ENCODE results near the gene CAMTA2. TPM values are rescaled to one million over a fixed set of nuclear protein-coding genes. Genes with fewer than 3 reads are reported as not detected.
"Not testable (repeated sequence)": the region's sequence is repeated elsewhere in the genome, so short reads cannot be mapped to it uniquely, and the experiment has no call there.

The CAMTA2 gene, protein sequence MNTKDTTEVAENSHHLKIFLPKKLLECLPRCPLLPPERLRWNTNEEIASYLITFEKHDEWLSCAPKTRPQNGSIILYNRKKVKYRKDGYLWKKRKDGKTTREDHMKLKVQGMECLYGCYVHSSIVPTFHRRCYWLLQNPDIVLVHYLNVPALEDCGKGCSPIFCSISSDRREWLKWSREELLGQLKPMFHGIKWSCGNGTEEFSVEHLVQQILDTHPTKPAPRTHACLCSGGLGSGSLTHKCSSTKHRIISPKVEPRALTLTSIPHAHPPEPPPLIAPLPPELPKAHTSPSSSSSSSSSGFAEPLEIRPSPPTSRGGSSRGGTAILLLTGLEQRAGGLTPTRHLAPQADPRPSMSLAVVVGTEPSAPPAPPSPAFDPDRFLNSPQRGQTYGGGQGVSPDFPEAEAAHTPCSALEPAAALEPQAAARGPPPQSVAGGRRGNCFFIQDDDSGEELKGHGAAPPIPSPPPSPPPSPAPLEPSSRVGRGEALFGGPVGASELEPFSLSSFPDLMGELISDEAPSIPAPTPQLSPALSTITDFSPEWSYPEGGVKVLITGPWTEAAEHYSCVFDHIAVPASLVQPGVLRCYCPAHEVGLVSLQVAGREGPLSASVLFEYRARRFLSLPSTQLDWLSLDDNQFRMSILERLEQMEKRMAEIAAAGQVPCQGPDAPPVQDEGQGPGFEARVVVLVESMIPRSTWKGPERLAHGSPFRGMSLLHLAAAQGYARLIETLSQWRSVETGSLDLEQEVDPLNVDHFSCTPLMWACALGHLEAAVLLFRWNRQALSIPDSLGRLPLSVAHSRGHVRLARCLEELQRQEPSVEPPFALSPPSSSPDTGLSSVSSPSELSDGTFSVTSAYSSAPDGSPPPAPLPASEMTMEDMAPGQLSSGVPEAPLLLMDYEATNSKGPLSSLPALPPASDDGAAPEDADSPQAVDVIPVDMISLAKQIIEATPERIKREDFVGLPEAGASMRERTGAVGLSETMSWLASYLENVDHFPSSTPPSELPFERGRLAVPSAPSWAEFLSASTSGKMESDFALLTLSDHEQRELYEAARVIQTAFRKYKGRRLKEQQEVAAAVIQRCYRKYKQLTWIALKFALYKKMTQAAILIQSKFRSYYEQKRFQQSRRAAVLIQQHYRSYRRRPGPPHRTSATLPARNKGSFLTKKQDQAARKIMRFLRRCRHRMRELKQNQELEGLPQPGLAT
- total RNA-seq: 10 to 100 TPM; 58.2 to 62.7 TPM

DNA sequence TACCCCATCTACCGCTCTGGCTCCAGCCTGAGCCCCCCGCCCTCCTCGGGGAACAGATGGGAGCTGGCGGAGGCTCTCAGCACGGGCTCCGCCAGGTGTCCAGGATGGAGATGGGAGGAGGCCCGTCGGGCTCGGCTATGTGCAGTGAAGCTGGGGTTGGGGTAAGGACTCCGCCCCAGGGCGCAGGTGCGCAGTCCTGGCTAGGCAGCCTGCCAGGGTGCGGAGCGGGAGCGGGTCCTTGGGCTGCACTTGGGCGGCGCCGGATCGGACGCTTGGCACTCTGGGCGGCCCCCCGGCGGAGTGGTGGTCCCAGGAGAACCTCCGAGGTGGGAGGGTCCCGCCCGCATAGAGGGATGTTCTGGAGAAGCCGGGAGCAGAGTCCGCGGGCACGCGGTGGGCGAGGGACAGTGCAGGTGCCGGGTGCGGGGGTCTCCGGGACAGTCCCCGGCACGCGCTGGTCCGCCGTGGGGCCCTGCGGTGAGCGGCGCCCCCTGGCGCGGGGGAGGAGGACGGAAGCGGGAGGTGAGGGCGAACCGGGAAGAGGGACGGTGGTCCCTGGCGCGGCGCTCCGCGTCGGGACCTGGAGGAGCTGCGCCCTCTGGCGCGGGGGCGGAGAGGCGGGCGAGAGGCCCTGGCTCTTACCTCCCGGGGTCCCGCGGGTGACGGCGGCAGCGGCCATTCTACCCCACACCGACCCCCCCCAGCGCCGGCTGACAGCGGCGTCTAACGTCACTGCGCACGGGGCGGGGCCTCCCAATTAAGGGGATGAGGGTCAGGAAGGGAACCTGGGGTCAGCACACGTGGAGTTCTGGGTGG, at the start of gene CAMTA2:
TSS of gene CAMTA2 (minus strand) at position 725 of the 816 bp plus-strand sequence. CDS start 1,453 bp downstream, outside the sequence.
- ChIA-PET CTCF (interaction anchor here (0.9 to 2.1 kb wide), 10 partner anchors 10 to 78 kb away, joined by 3 to 9 read pairs (median 5); partner anchors contain the start of genes INCA1, RNF167, SLC25A11 and SPAG7), POLR2A (interaction anchor here (0.6 kb wide), 2 partner anchors 90 to 851 kb away, joined by 3 read pairs; no protein-coding TSS in a partner anchor)
- peak within 1 kb of the TSS; percentile 90 for H3K4me3 Mint-ChIP-seq
- peak within 1 kb of the TSS; percentile 95 for H3K27ac Mint-ChIP-seq
- H3K36me3 Mint-ChIP-seq (ENCODE audit: low read depth): peaks cover 19% of the 10 kb centered on the region
- H3K27me3 Mint-ChIP-seq: no peaks in the 10 kb centered on the region
- H3K4me1 Mint-ChIP-seq: peaks cover 45% of the 10 kb centered on the region
- DNase-seq: peak; percentile 89
- no peaks in the 10 kb centered on the region for H3K9me3 Mint-ChIP-seq

- Mint-ChIP-seq H3K27ac (no peak within 1 kb of the TSS), H3K4me1 (peaks cover 35% of the 10 kb centered on the region), H3K27me3 (no peaks in the 10 kb centered on the region), H3K36me3 (ENCODE audit: low read depth) (peaks cover 6% of the 10 kb centered on the region), H3K9me3 (peaks cover under 1% of the 10 kb centered on the region), H3K4me3 (no peak within 1 kb of the TSS)
- CTCF ChIA-PET: interaction anchor here (1.0 to 2.2 kb wide), 6 partner anchors 10 to 29 kb away, joined by 3 to 11 read pairs (median 6); no protein-coding TSS in a partner anchor
- no peak for DNase-seq
- POLR2A ChIA-PET: no interaction called here
Observed at GRCh38 chr17:5035315-5035714, 47.8 kb upstream of the CAMTA2 start, which contains the start of gene SLC52A1. TSS of gene SLC52A1 (minus strand) at chr17:5035426. CDS start at chr17:5034606, 820 bp downstream.

GRCh38 chr17:5034651-5035050, 47.2 kb upstream of the CAMTA2 start:
- CTCF ChIA-PET: interaction anchor here (0.6 to 2.2 kb wide), 6 partner anchors 11 to 70 kb away, joined by 3 to 10 read pairs (median 4); no protein-coding TSS in a partner anchor
- Mint-ChIP-seq H3K4me3 (no peak overlapping the region), H3K36me3 (ENCODE audit: low read depth) (peaks cover 5% of the 10 kb centered on the region), H3K27ac (no peak overlapping the region), H3K27me3 (no peaks in the 10 kb centered on the region), H3K4me1 (peaks cover 34% of the 10 kb centered on the region), H3K9me3 (no peaks in the 10 kb centered on the region)
- POLR2A ChIA-PET: no interaction called here
- no peak for DNase-seq

GRCh38 chr17:5034063-5034462, 46.6 kb upstream of the CAMTA2 start:
- CTCF ChIA-PET: interaction anchor here (1.4 kb wide), 1 partner anchor 11 kb away, joined by 7 read pairs; no protein-coding TSS in a partner anchor

GRCh38 chr17:5033352-5034015, 46.0 kb upstream of the CAMTA2 start:
- ChIA-PET CTCF (interaction anchor here (0.6 to 1.4 kb wide), 2 partner anchors 9 to 12 kb away, joined by 3 to 7 read pairs; no protein-coding TSS in a partner anchor), POLR2A (no interaction called here)
- peaks cover 33% of the 10 kb centered on the region for H3K4me1 Mint-ChIP-seq
- DNase-seq: no peak
- peaks cover 4% of the 10 kb centered on the region for H3K36me3 Mint-ChIP-seq (ENCODE audit: low read depth)
- H3K4me3 Mint-ChIP-seq: no peak overlapping the region
- no peaks in the 10 kb centered on the region for H3K9me3 Mint-ChIP-seq
- H3K27me3 Mint-ChIP-seq: no peaks in the 10 kb centered on the region
- no peak overlapping the region for H3K27ac Mint-ChIP-seq

More at GRCh38 chr17:5034063-5034462, 46.6 kb upstream of the CAMTA2 start:
- peaks cover 4% of the 10 kb centered on the region for H3K36me3 Mint-ChIP-seq (ENCODE audit: low read depth)
- H3K27ac Mint-ChIP-seq: no peak overlapping the region
- H3K4me3 Mint-ChIP-seq: no peak overlapping the region
- H3K9me3 Mint-ChIP-seq: no peaks in the 10 kb centered on the region
- POLR2A ChIA-PET: no interaction called here
- DNase-seq: no peak
- H3K4me1 Mint-ChIP-seq: peaks cover 33% of the 10 kb centered on the region
- no peaks in the 10 kb centered on the region for H3K27me3 Mint-ChIP-seq

- peaks cover 33% of the 10 kb centered on the region for H3K4me1 Mint-ChIP-seq
- no peaks in the 10 kb centered on the region for H3K27me3 Mint-ChIP-seq
- H3K4me3 Mint-ChIP-seq: no peak overlapping the region
- no peaks in the 10 kb centered on the region for H3K9me3 Mint-ChIP-seq
- POLR2A ChIA-PET: no interaction called here
- CTCF ChIA-PET: interaction anchor here (0.6 to 1.2 kb wide), 2 partner anchors 10 to 123 kb away, joined by 3 read pairs; no protein-coding TSS in a partner anchor
- peaks cover 4% of the 10 kb centered on the region for H3K36me3 Mint-ChIP-seq (ENCODE audit: low read depth)
- H3K27ac Mint-ChIP-seq: no peak overlapping the region
- DNase-seq: no peak
Observed at GRCh38 chr17:5032865-5033264, 45.4 kb upstream of the CAMTA2 start.

DNA sequence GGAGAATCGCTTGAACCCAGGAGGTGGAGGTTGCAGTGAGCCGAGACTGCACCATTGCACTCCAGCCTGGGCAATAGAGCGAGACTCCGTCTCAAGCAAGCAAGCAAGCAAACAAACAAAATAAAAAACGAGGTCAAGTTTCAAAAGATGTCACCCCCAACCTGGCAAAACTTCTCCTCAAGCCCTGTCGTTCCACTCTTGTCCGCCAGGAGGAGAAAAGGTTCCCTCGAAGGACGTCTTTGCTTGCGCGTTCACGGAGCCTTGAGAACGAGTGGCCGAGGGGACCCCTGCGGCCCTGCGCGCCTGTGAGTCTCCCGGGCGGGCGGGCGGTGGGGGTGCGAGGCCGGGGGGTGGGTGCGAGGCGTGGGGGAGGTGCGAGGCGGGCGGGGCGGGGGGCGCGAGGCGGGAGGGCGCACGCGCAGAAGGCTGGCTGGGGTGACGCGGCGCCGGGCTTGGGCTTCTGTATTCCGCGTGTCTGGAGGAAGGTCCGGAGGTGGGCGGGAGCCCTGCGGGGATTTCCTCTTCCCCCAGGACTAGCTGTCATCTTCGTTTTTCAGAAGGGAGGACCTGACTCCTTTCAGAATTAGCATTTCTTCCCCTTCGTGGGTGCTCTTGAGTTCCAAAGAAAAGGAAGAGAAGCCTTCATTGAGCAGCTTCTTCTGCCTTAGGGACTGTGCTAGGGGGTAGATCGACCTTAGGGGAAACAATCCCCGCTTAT, 44.0 kb upstream of the CAMTA2 start:
- POLR2A ChIA-PET: no interaction called here
- no peaks in the 10 kb centered on the region for H3K27me3 Mint-ChIP-seq
- H3K36me3 Mint-ChIP-seq (ENCODE audit: low read depth): peaks cover 4% of the 10 kb centered on the region
- H3K9me3 Mint-ChIP-seq: no peaks in the 10 kb centered on the region
- peak; percentile 87 for DNase-seq
- CTCF ChIA-PET: interaction anchor here (0.7 to 3.5 kb wide), 18 partner anchors 11 to 122 kb away, joined by 3 to 14 read pairs (median 4); partner anchors contain the start of gene INCA1
- peaks cover 30% of the 10 kb centered on the region for H3K4me1 Mint-ChIP-seq
- H3K4me3 Mint-ChIP-seq: peak overlapping the region; percentile 77
- H3K27ac Mint-ChIP-seq: peak overlapping the region; percentile 94

DNA sequence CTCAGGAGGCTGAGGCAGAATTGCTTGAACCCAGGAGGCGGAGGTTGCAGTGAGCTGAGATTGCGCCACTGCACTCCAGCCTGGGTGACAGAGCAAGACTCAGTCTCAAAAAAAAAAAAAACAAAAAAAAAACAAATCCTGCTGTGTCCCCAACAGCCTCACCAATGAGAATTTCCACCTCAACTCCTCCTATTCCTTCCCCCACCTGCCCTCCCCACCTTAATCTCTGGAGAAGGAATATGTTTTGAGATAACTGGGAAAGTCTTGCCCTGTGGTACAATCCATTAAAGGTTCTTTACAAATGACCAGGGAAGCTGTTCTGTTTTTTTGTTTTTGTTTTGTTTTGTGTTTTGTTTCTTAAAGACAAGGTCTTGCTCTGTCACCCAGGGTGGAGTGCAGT, 42.7 kb upstream of the CAMTA2 start:
- peak overlapping the region; percentile 94 for H3K27ac Mint-ChIP-seq
- peak overlapping the region; percentile 77 for H3K4me3 Mint-ChIP-seq
- H3K27me3 Mint-ChIP-seq; DNase-seq; H3K36me3 Mint-ChIP-seq (ENCODE audit: low read depth); H3K9me3 Mint-ChIP-seq: not testable (repeated sequence)
- ChIA-PET POLR2A (interaction anchor here (0.8 kb wide), 1 partner anchor 11 kb away, joined by 3 read pairs; no protein-coding TSS in a partner anchor), CTCF (interaction anchor here (0.9 to 3.5 kb wide), 11 partner anchors 8 to 79 kb away, joined by 3 to 14 read pairs (median 4); partner anchors contain the start of genes ENO3 and INCA1)
- H3K4me1 Mint-ChIP-seq: peaks cover 30% of the 10 kb centered on the region

DNA sequence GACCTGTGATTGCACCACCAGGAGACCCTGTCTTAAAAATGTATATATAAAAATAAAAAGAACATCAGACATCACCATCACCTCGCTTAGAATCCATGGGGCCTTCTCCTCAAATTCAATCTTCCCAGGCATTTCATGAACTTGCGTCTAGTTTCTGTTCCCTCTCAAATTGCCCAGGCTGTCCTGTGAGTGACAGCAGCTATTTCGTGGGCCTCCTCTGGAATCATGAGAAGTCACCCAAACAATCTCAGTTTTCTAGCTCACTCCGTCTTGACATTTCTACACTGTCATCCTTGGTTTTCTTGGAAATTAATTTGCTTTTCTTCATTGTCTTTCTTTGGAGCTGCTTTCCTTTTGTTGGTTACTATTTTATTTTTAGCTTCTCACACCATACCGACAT, 40.4 kb upstream of the CAMTA2 start:
- no peak for DNase-seq
- peaks cover 7% of the 10 kb centered on the region for H3K36me3 Mint-ChIP-seq (ENCODE audit: low read depth)
- CTCF ChIA-PET: interaction anchor here (0.9 to 3.5 kb wide), 6 partner anchors 8 to 47 kb away, joined by 3 to 14 read pairs (median 3); no protein-coding TSS in a partner anchor
- POLR2A ChIA-PET: no interaction called here
- no peak overlapping the region for H3K27ac Mint-ChIP-seq
- no peak overlapping the region for H3K4me3 Mint-ChIP-seq
- no peaks in the 10 kb centered on the region for H3K27me3 Mint-ChIP-seq
- H3K4me1 Mint-ChIP-seq: peaks cover 27% of the 10 kb centered on the region
- no peaks in the 10 kb centered on the region for H3K9me3 Mint-ChIP-seq

GRCh38 chr17:5027299-5027698, 39.8 kb upstream of the CAMTA2 start:
- CTCF ChIA-PET: interaction anchor here (0.9 to 1.2 kb wide), 2 partner anchors 35 to 47 kb away, joined by 3 read pairs; no protein-coding TSS in a partner anchor
- POLR2A ChIA-PET: no interaction called here
- Mint-ChIP-seq H3K9me3 (no peaks in the 10 kb centered on the region), H3K4me1 (peaks cover 24% of the 10 kb centered on the region), H3K27ac (no peak overlapping the region), H3K4me3 (no peak overlapping the region), H3K36me3 (ENCODE audit: low read depth) (peaks cover 11% of the 10 kb centered on the region), H3K27me3 (no peaks in the 10 kb centered on the region)
- no peak for DNase-seq

All from activated CD4-positive, alpha-beta T cell treated with anti-CD3 and anti-CD28 coated beads, Interleukin-2, amount 10 ng/mL, durations not matched to agents 7 days and 5 days (primary cell).